Measurements from ENCODE around the gene ACSF2.

DNA sequence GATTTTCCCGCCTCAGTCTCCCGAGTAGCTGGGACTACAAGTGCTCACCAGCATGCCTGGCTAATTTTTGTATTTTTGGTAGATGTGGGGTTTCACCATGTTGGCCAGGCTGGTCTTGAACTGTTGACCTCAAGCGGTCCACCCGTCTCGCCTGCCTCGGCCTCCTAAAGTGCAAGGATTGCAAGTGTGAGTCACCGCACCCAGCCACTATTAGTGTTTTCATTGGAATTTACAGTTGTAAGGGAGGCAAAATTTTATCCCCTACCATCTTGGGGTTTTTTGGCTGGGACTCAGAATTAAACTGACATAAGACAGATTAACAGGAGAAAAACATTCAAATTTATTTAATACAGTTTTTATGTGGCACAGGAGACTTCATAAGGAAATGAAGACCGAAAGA, 69.9 kb downstream of the ACSF2 start:
- TF ChIP-seq PPARA (CRISPR knock-in tag; IDR thresholded peaks at IDR 0.05; ENCODE audit: borderline replicate concordance): no peak
- no peak for TF ChIP-seq TCF4 (CRISPR knock-in tag; IDR thresholded peaks at IDR 0.05; ENCODE audit: borderline replicate concordance)
- no peak for TF ChIP-seq ZNF565 (CRISPR knock-in tag; conservative IDR thresholded peaks at IDR 0.05; ENCODE audit: low read depth)
- no peak for TF ChIP-seq CSDC2 (CRISPR knock-in tag; IDR thresholded peaks at IDR 0.05)
- TF ChIP-seq, protein P1, sequence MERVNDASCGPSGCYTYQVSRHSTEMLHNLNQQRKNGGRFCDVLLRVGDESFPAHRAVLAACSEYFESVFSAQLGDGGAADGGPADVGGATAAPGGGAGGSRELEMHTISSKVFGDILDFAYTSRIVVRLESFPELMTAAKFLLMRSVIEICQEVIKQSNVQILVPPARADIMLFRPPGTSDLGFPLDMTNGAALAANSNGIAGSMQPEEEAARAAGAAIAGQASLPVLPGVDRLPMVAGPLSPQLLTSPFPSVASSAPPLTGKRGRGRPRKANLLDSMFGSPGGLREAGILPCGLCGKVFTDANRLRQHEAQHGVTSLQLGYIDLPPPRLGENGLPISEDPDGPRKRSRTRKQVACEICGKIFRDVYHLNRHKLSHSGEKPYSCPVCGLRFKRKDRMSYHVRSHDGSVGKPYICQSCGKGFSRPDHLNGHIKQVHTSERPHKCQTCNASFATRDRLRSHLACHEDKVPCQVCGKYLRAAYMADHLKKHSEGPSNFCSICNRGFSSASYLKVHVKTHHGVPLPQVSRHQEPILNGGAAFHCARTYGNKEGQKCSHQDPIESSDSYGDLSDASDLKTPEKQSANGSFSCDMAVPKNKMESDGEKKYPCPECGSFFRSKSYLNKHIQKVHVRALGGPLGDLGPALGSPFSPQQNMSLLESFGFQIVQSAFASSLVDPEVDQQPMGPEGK (CRISPR knock-in tag; IDR thresholded peaks at IDR 0.05; ENCODE audit: borderline replicate concordance): no peak
- TF ChIP-seq, protein P2, sequence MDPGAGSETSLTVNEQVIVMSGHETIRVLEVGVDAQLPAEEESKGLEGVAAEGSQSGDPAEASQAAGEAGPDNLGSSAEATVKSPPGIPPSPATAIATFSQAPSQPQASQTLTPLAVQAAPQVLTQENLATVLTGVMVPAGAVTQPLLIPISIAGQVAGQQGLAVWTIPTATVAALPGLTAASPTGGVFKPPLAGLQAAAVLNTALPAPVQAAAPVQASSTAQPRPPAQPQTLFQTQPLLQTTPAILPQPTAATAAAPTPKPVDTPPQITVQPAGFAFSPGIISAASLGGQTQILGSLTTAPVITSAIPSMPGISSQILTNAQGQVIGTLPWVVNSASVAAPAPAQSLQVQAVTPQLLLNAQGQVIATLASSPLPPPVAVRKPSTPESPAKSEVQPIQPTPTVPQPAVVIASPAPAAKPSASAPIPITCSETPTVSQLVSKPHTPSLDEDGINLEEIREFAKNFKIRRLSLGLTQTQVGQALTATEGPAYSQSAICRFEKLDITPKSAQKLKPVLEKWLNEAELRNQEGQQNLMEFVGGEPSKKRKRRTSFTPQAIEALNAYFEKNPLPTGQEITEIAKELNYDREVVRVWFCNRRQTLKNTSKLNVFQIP (CRISPR knock-in tag; IDR thresholded peaks at IDR 0.05; ENCODE audit: borderline replicate concordance, low read depth): no peak
- no peak for TF ChIP-seq RARB (CRISPR knock-in tag; IDR thresholded peaks at IDR 0.05)
- TF ChIP-seq TOX (CRISPR knock-in tag; IDR thresholded peaks at IDR 0.05; ENCODE audit: borderline replicate concordance): no peak
- TF ChIP-seq BACH2 (CRISPR knock-in tag; IDR thresholded peaks at IDR 0.05; ENCODE audit: borderline replicate concordance): no peak
- TF ChIP-seq SNAI2 (CRISPR knock-in tag; IDR thresholded peaks at IDR 0.05): no peak
- TF ChIP-seq, protein P3, sequence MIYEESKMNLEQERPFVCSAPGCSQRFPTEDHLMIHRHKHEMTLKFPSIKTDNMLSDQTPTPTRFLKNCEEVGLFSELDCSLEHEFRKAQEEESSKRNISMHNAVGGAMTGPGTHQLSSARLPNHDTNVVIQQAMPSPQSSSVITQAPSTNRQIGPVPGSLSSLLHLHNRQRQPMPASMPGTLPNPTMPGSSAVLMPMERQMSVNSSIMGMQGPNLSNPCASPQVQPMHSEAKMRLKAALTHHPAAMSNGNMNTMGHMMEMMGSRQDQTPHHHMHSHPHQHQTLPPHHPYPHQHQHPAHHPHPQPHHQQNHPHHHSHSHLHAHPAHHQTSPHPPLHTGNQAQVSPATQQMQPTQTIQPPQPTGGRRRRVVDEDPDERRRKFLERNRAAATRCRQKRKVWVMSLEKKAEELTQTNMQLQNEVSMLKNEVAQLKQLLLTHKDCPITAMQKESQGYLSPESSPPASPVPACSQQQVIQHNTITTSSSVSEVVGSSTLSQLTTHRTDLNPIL (CRISPR knock-in tag; IDR thresholded peaks at IDR 0.05; ENCODE audit: low read depth): no peak

Measured in SK-N-SH treated with all-trans-retinoic acid at 6 μM for 48 hours (cell line).